ENCODE data around the gene SHH. TPM values are rescaled to one million over a fixed set of nuclear protein-coding genes. Genes with fewer than 3 reads are reported as not detected.
"Not testable (repeated sequence)": the region's sequence is repeated elsewhere in the genome, so short reads cannot be mapped to it uniquely, and the experiment has no call there.

The SHH gene
- polyA plus RNA-seq, 1 donor from 2014 or later = 1.5 TPM

DNA sequence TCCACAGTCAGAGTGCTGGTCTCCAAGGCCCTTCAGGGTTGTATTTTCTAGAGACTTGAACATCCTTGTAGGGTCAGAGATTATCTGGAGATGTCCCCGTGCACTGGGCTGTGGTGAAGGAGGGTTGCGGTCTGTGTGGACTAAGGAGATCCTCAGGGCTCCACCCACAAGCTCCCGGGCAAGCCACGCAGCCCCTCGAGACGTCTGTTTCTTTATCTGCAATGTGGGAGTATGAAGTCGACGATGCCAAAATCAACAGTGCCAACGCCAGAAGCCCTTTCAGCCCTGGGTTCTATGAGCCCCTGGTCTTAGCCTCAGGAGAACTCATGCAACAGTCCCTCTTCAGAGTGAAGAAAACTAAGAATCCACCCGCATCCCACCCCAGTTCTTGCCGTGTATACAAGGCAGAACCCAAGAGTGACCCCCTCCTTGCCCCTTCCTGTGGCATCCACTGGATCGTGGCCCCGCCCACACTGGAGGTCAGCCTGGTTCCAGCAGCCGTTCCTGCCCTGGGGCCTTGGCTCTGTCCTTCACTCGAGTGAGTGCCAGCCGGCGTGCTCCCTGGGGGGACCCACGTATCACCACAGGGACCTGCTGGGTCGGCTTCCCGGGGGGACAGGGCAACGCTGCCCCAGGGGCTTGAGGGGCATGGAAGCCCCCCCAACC lies 6.0 kb upstream of the SHH start:
- no peaks in the 10 kb centered on the region for H3K9me2 ChIP-seq (ENCODE audit: insufficient read depth, low read length)
- H3K79me2 ChIP-seq (replicated peaks; ENCODE audit: insufficient read depth, low read length) = no peaks in the 10 kb centered on the region
- no peak overlapping the region for H2AFZ ChIP-seq (ENCODE audit: low read depth, low read length)
- no peak overlapping the region for H3K27ac ChIP-seq (ENCODE audit: low read length)
- H3K4me2 ChIP-seq (ENCODE audit: low read length) = no peak overlapping the region
- no peaks in the 10 kb centered on the region for H3F3A ChIP-seq (ENCODE audit: insufficient read depth, low read length, poor library complexity, severe bottlenecking)
- H3K4me3 ChIP-seq (ENCODE audit: low read length) = no peak overlapping the region
- TF ChIP-seq RAD21 (conservative IDR thresholded peaks at IDR 0.05) = no peak
- TF ChIP-seq, protein P1, sequence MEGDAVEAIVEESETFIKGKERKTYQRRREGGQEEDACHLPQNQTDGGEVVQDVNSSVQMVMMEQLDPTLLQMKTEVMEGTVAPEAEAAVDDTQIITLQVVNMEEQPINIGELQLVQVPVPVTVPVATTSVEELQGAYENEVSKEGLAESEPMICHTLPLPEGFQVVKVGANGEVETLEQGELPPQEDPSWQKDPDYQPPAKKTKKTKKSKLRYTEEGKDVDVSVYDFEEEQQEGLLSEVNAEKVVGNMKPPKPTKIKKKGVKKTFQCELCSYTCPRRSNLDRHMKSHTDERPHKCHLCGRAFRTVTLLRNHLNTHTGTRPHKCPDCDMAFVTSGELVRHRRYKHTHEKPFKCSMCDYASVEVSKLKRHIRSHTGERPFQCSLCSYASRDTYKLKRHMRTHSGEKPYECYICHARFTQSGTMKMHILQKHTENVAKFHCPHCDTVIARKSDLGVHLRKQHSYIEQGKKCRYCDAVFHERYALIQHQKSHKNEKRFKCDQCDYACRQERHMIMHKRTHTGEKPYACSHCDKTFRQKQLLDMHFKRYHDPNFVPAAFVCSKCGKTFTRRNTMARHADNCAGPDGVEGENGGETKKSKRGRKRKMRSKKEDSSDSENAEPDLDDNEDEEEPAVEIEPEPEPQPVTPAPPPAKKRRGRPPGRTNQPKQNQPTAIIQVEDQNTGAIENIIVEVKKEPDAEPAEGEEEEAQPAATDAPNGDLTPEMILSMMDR (IDR thresholded peaks at IDR 0.05; ENCODE audit: poor library complexity, severe bottlenecking) = no peak
- TF ChIP-seq REST (IDR thresholded peaks at IDR 0.05; ENCODE audit: borderline replicate concordance) = no peak
- TF ChIP-seq TAF1 (IDR thresholded peaks at IDR 0.05; ENCODE audit: low read depth) = no peak
- no peak for TF ChIP-seq MXI1 (conservative IDR thresholded peaks at IDR 0.05; ENCODE audit: poor library complexity, severe bottlenecking)
- TF ChIP-seq POLR2AphosphoS5 (IDR thresholded peaks at IDR 0.05) = no peak
- no peak for TF ChIP-seq EP300 (conservative IDR thresholded peaks at IDR 0.05; ENCODE audit: poor library complexity, severe bottlenecking)
- TF ChIP-seq EZH2 (IDR thresholded peaks at IDR 0.05; ENCODE audit: borderline replicate concordance, insufficient read depth, low read length, poor library complexity, severe bottlenecking) = no peak
- TF ChIP-seq SMC3 (conservative IDR thresholded peaks at IDR 0.05; ENCODE audit: poor library complexity) = no peak
- no peaks in the 10 kb centered on the region for H3K36me3 ChIP-seq (ENCODE audit: insufficient read depth, low read length)
- H4K20me1 ChIP-seq (ENCODE audit: insufficient read depth) = no peaks in the 10 kb centered on the region
- H3K27me3 ChIP-seq (ENCODE audit: insufficient read depth, low read depth, low read length) = peaks cover 29% of the 10 kb centered on the region
- no peak overlapping the region for H3K9ac ChIP-seq (ENCODE audit: low read length)
- H3K9me3 ChIP-seq (ENCODE audit: low read length) = no peaks in the 10 kb centered on the region

GRCh38 chr7:155817515-155817914 lies 5.3 kb upstream of the SHH start:
- not testable (repeated sequence) for H3K4me2 ChIP-seq (ENCODE audit: low read length); H3K4me3 ChIP-seq (ENCODE audit: low read length); H3K9me3 ChIP-seq (ENCODE audit: low read length); H3K9ac ChIP-seq (ENCODE audit: low read length); H4K20me1 ChIP-seq (ENCODE audit: insufficient read depth); H3K27ac ChIP-seq (ENCODE audit: low read length); H3K9me2 ChIP-seq (ENCODE audit: insufficient read depth, low read length); H3F3A ChIP-seq (ENCODE audit: insufficient read depth, low read length, poor library complexity, severe bottlenecking); H2AFZ ChIP-seq (ENCODE audit: low read depth, low read length); H3K36me3 ChIP-seq (ENCODE audit: insufficient read depth, low read length); H3K79me2 ChIP-seq (replicated peaks; ENCODE audit: insufficient read depth, low read length)
- peaks cover 37% of the 10 kb centered on the region for H3K27me3 ChIP-seq (ENCODE audit: insufficient read depth, low read depth, low read length)
